ENCODE data around the gene GABPA. TPM values are rescaled to one million over a fixed set of nuclear protein-coding genes. Genes with fewer than 3 reads are reported as not detected.

Gene GABPA
- total and polyA plus RNA-seq, 10 donors, result 11.7 to 42.0 (median 33.0) TPM

- H3K9me3 ChIP-seq, result no peaks in the 10 kb centered on the region
- peaks cover 0 to 8% (median 0%) of the 10 kb centered on the region in 7 donors for H3K27me3 ChIP-seq (replicated peaks in 1 of 7)
- WGBS, 5 donors, result 74 to 87% (median 77%) methylated on average over 4 of the region's 4 CpGs
- TF ChIP-seq POLR2A (IDR thresholded peaks at IDR 0.05) (no peak), CTCF (IDR thresholded peaks at IDR 0.05 in 8 of 11, conservative IDR thresholded peaks at IDR 0.05 in 3 of 11) (no peak), POLR2AphosphoS5 (IDR thresholded peaks at IDR 0.05) (no peak)
- no peak overlapping the region for H3K27ac ChIP-seq
- no peaks in the 10 kb centered on the region for H3K36me3 ChIP-seq
- DNase-seq, result no peak
- peaks cover 0 to 9% (median 7%) of the 10 kb centered on the region in 6 donors for H3K4me1 ChIP-seq
- no peak overlapping the region for H3K4me3 ChIP-seq
- intact Hi-C loops (cut with DNase I; ENCODE audit: low total_unique reads), result no loop called here
Observed at GRCh38 chr21:25806060-25806459, 71.3 kb downstream of the GABPA start.

- H3K4me1 ChIP-seq, result peaks cover 0 to under 1% (median 0%) of the 10 kb centered on the region in 6 donors
- no peaks in the 10 kb centered on the region for H3K9me3 ChIP-seq
- WGBS, 5 donors, result 67 to 91% (median 73%) methylated on average over 6 of the region's 6 CpGs
- no peak overlapping the region for H3K27ac ChIP-seq
- TF ChIP-seq POLR2AphosphoS5 (IDR thresholded peaks at IDR 0.05) (no peak), CTCF (IDR thresholded peaks at IDR 0.05 in 8 of 11, conservative IDR thresholded peaks at IDR 0.05 in 3 of 11) (no peak), POLR2A (IDR thresholded peaks at IDR 0.05) (no peak)
- peaks cover 0 to 8% (median 0%) of the 10 kb centered on the region in 7 donors for H3K27me3 ChIP-seq (replicated peaks in 1 of 7)
- DNase-seq, result no peak
- no peak overlapping the region for H3K4me3 ChIP-seq
- intact Hi-C loops (cut with DNase I; ENCODE audit: low total_unique reads), result no loop called here
- no peaks in the 10 kb centered on the region for H3K36me3 ChIP-seq
Observed at GRCh38 chr21:25807191-25807590, 72.4 kb downstream of the GABPA start.

- H3K4me3 ChIP-seq, result no peak overlapping the region
- TF ChIP-seq POLR2AphosphoS5 (IDR thresholded peaks at IDR 0.05) (no peak), CTCF (IDR thresholded peaks at IDR 0.05 in 8 of 11, conservative IDR thresholded peaks at IDR 0.05 in 3 of 11) (no peak), POLR2A (IDR thresholded peaks at IDR 0.05) (no peak)
- no peaks in the 10 kb centered on the region for H3K4me1 ChIP-seq
- no peaks in the 10 kb centered on the region for H3K27me3 ChIP-seq (replicated peaks in 1 of 7)
- no peaks in the 10 kb centered on the region for H3K36me3 ChIP-seq
- no peak overlapping the region for H3K27ac ChIP-seq
- DNase-seq, result no peak
- no peaks in the 10 kb centered on the region for H3K9me3 ChIP-seq
- intact Hi-C loops (cut with DNase I; ENCODE audit: low total_unique reads), result no loop called here
Observed at GRCh38 chr21:25809013-25809412, 74.2 kb downstream of the GABPA start.

GRCh38 chr21:25811186-25811585, 76.4 kb downstream of the GABPA start:
- no peaks in the 10 kb centered on the region for H3K9me3 ChIP-seq
- H3K4me1 ChIP-seq, result no peaks in the 10 kb centered on the region
- no peaks in the 10 kb centered on the region for H3K27me3 ChIP-seq (replicated peaks in 1 of 7)
- H3K27ac ChIP-seq, result no peak overlapping the region
- TF ChIP-seq POLR2AphosphoS5 (IDR thresholded peaks at IDR 0.05), result no peak
- TF ChIP-seq POLR2A (IDR thresholded peaks at IDR 0.05), result no peak
- TF ChIP-seq CTCF (IDR thresholded peaks at IDR 0.05 in 8 of 11, conservative IDR thresholded peaks at IDR 0.05 in 3 of 11), result no peak
- DNase-seq, result no peak
- no peaks in the 10 kb centered on the region for H3K36me3 ChIP-seq
- WGBS, 5 donors, result 94 to 100% (median 96%) methylated on average over 1 of the region's 1 CpG
- intact Hi-C loops (cut with DNase I; ENCODE audit: low total_unique reads), result no loop called here
- H3K4me3 ChIP-seq, result no peak overlapping the region
